Esophagus (tissue), 2 donors: ENCODE measurements around the gene A3GALT2. TPM values are rescaled to one million over a fixed set of nuclear protein-coding genes. Genes with fewer than 3 reads are reported as not detected.

ENCODE experiments used
- H3K27ac ChIP-seq, 2 donors: one replicate each; pipeline ENCODE4 v1.5.1; 2013; ENCODE audit warnings: low read depth in 2 of 2, mild to moderate bottlenecking in 2 of 2, inconsistent platforms in 1 of 2, low read length in 1 of 2, moderate library complexity in 1 of 2
- H3K27me3 ChIP-seq, 2 donors: one replicate each; pipeline ENCODE4 v1.6.1; 2013; ENCODE audit warnings: low read length in 2 of 2, control low read depth in 1 of 2, mild to moderate bottlenecking in 1 of 2; ENCODE audit not compliant: insufficient read depth in 2 of 2, control insufficient read depth in 1 of 2
- H3K36me3 ChIP-seq, 2 donors: one replicate each; pipeline ENCODE4 v1.6.1; 2013; ENCODE audit warnings: low read length in 1 of 2; ENCODE audit not compliant: control insufficient read depth in 2 of 2, insufficient read depth in 2 of 2
- H3K4me1 ChIP-seq, 2 donors: one replicate each; pipeline ENCODE4 v1.6.1; 2013; ENCODE audit warnings: low read length in 1 of 2; ENCODE audit not compliant: control insufficient read depth in 2 of 2, insufficient read depth in 2 of 2
- H3K4me3 ChIP-seq, 2 donors: one replicate each; pipeline ENCODE4 v1.5.1; 2013; ENCODE audit warnings: low read length in 2 of 2, mild to moderate bottlenecking in 2 of 2, low read depth in 1 of 2, moderate library complexity in 1 of 2
- H3K9me3 ChIP-seq, 2 donors: one replicate each; pipeline ENCODE4 v1.6.1; 2013; ENCODE audit warnings: mild to moderate bottlenecking in 2 of 2, low read depth in 1 of 2, low read length in 1 of 2, moderate library complexity in 1 of 2; ENCODE audit not compliant: control insufficient read depth in 2 of 2, insufficient read depth in 1 of 2
- WGBS, 2 donors: extraction: QIAGEN DNeasy Blood & Tissue Kit; methylation state at CpG; one replicate each; pipeline ENCODE4 v1.1.7; 2013; 5-methylcytosine and 5-hydroxymethylcytosine counted together
- polyA plus RNA-seq, 2 donors: library from polyadenylated mRNA; stranded (reverse); fragments of 200-250 nt; gene quantifications; one replicate each; pipeline ENCODE4 v1.2.3, GENCODE V29; 2013
- donor health status: healthy with polysubstance abuse.
- donor health status: Bipolar disorder and iron deficiency.

A3GALT2 gene
- polyA plus RNA-seq, 2 donors = 0.04 TPM; not detected in 1

- no peaks in the 10 kb centered on the region for H3K9me3 ChIP-seq
- 89 to 100% methylated on average over 3 of the region's 3 CpGs for WGBS, 2 donors
- H3K27ac ChIP-seq = no peak overlapping the region
- no peaks in the 10 kb centered on the region for H3K4me1 ChIP-seq
- H3K36me3 ChIP-seq = peaks cover 0 to 6% of the 10 kb centered on the region in 2 donors
- H3K4me3 ChIP-seq = no peak overlapping the region
- H3K27me3 ChIP-seq = no peaks in the 10 kb centered on the region
These were observed 31.1 kb downstream of the A3GALT2 start for GRCh38 chr1:33289858-33290154.

DNA sequence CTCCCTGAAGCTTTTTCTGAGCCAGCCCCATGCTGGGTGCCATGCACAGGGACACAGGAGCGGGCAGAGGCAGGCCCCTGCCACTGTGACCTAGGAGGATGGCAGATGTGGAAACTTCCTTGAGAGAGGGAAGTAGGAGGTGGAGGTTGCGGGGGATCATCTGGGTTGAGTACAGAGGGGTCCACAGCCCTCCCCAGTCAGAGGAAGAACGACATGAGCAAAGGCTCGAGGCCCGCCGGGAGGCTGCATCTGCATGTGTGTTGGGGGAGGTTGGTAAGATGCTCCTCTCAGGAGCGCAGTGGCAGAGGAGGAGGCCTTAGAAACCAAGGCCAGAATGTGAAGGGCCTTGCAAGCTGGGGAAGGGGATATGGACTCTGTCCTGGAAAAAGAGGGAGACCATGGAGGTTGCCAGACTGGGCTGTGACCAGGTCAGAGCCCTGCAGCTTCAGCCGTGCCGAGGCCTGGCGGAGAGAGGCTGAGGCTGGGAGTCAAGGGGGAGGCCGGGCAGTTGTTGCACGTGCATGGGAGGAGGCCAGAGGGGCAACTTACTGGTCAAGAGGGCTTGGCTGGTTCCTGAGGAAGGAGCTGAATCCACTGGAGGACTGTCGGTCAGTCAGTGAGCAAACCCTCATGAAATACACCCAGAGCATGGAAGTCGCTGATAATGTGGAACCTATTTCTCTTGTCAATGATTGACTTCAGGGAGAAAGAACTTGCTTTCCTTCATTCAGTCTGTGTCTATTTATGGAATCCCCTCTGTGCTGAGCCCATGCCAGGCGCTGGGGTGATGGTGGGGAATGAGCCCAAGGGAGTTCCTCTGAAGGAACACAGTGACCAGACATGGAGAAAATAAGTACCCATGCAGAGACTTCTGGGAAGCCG is 31.7 kb downstream of the A3GALT2 start:
- Histone ChIP-seq H3K27ac (no peak overlapping the region), H3K4me3 (no peak overlapping the region), H3K9me3 (no peaks in the 10 kb centered on the region), H3K27me3 (no peaks in the 10 kb centered on the region), H3K4me1 (no peaks in the 10 kb centered on the region), H3K36me3 (peaks cover 0 to 1% of the 10 kb centered on the region in 2 donors)
- 89 to 95% methylated on average over 16 of the region's 16 CpGs for WGBS, 2 donors

DNA sequence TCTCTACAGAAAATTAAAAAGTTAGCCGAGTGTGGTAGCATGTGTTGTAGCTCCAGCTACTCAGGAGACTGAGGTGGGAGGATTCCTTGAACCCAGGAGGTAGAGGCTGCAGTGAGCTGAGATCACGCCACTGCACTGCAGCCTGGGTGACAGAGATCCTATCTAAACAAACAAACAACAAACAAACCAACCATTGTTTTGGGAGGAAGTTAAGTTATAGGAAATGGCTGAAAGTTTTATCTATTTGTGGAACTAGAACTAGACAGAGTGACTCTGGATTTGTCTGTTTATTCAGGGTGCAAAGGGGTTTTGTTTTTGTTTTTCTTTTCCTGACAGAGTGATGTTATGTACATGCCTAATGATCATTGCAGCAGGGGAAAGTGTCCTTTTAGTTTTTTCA is 33.6 kb downstream of the A3GALT2 start:
- H3K27me3 ChIP-seq = no peaks in the 10 kb centered on the region
- H3K27ac ChIP-seq = no peak overlapping the region
- H3K9me3 ChIP-seq = no peaks in the 10 kb centered on the region
- no peaks in the 10 kb centered on the region for H3K36me3 ChIP-seq
- H3K4me1 ChIP-seq = no peaks in the 10 kb centered on the region
- no peak overlapping the region for H3K4me3 ChIP-seq
- 78 to 83% methylated on average over 2 of the region's 2 CpGs for WGBS, 2 donors

DNA sequence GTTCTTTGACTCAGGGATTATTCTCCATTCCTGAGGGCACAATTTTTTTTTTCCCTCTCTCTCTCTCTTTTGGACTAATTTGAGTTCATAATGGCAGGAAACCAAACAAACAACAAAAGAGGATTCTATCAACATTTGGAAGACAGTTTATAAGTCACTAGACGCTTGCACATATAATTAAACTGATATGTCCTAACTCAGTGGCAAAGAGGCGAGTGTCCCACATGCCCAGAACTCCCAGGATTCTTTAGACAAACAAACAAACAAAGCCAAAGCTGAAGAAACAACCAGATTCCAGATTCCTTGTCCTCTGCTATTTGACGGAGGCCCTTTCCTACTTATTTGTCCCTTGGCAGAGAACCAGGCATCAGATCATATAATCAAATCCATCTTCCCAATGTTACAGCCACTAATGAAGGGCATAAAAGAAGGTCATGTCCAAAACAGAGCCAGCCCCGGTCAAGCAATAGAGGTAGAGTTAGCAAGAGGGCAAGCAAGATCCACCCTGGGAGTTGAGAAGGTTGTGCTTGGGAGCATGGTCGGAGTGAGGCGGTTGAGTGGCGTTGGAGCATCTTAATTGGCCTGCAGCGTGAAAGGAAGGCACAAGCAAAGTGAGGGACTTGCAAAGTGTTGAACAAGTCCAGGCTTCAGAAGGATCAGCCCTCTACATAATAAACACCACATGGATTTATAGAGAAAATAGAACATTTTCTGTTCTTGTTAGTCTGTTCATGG is 34.3 kb downstream of the A3GALT2 start:
- Histone ChIP-seq H3K4me1 (no peaks in the 10 kb centered on the region), H3K27ac (no peak overlapping the region), H3K4me3 (no peak overlapping the region), H3K27me3 (no peaks in the 10 kb centered on the region), H3K36me3 (peaks cover 4 to 5% of the 10 kb centered on the region in 2 donors), H3K9me3 (no peaks in the 10 kb centered on the region)
- 75 to 76% methylated on average over 8 of the region's 8 CpGs for WGBS, 2 donors

GRCh38 chr1:33284049-33284448 is 36.8 kb downstream of the A3GALT2 start:
- 70 to 75% methylated on average over 6 of the region's 6 CpGs for WGBS, 2 donors
- Histone ChIP-seq H3K27ac (no peak overlapping the region), H3K4me3 (no peak overlapping the region), H3K27me3 (no peaks in the 10 kb centered on the region), H3K4me1 (no peaks in the 10 kb centered on the region), H3K36me3 (peaks cover 7 to 23% of the 10 kb centered on the region in 2 donors), H3K9me3 (no peaks in the 10 kb centered on the region)

DNA sequence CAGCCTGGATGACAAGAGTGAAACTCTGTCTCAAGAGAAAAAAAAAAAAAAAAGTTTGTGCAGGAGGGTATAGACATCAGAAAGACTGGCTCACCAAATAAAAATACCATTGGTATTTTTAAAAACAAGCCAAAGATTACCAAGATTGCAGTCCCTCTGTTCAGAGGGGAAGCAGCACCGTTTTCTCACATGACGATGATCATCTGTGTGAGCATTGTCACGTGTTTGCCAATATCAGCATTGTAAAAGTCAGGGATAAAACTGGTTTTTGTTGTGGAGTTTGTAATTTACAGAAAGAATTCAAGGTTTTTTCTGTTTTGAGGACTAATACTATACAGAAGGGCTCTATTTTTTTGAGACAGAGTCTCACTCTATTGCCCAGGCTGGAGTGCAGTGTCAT is 38.1 kb downstream of the A3GALT2 start:
- Histone ChIP-seq H3K9me3 (no peaks in the 10 kb centered on the region), H3K36me3 (peaks cover 7 to 23% of the 10 kb centered on the region in 2 donors), H3K4me1 (no peaks in the 10 kb centered on the region), H3K4me3 (no peak overlapping the region), H3K27me3 (no peaks in the 10 kb centered on the region), H3K27ac (no peak overlapping the region)
- 89 to 91% methylated on average over 3 of the region's 3 CpGs for WGBS, 2 donors

- H3K4me1 ChIP-seq = no peaks in the 10 kb centered on the region
- 94 to 96% methylated on average over 17 of the region's 17 CpGs for WGBS, 2 donors
- no peaks in the 10 kb centered on the region for H3K9me3 ChIP-seq
- no peak overlapping the region for H3K4me3 ChIP-seq
- H3K27ac ChIP-seq = no peak overlapping the region
- H3K27me3 ChIP-seq = no peaks in the 10 kb centered on the region
- peaks cover 10 to 26% of the 10 kb centered on the region in 2 donors for H3K36me3 ChIP-seq
These were observed 39.2 kb downstream of the A3GALT2 start for GRCh38 chr1:33281554-33282303.

GRCh38 chr1:33280091-33280661 is 40.7 kb downstream of the A3GALT2 start:
- H3K9me3 ChIP-seq = no peaks in the 10 kb centered on the region
- WGBS, 2 donors = 94 to 96% methylated on average over 29 of the region's 29 CpGs
- H3K27ac ChIP-seq = no peak overlapping the region
- H3K36me3 ChIP-seq = peaks cover 10 to 31% of the 10 kb centered on the region in 2 donors
- no peaks in the 10 kb centered on the region for H3K27me3 ChIP-seq
- no peaks in the 10 kb centered on the region for H3K4me1 ChIP-seq
- no peak overlapping the region for H3K4me3 ChIP-seq

GRCh38 chr1:33277488-33278084 is 43.3 kb downstream of the A3GALT2 start:
- H3K36me3 ChIP-seq = peaks cover 10 to 31% of the 10 kb centered on the region in 2 donors

More at GRCh38 chr1:33277488-33278084, 43.3 kb downstream of the A3GALT2 start:
- no peak overlapping the region for H3K27ac ChIP-seq
- H3K4me3 ChIP-seq = no peak overlapping the region
- no peaks in the 10 kb centered on the region for H3K4me1 ChIP-seq
- no peaks in the 10 kb centered on the region for H3K27me3 ChIP-seq
- H3K9me3 ChIP-seq = no peaks in the 10 kb centered on the region
- 91 to 92% methylated on average over 11 of the region's 11 CpGs for WGBS, 2 donors
